GM21619 (cell line): ENCODE data around the gene C6orf120.

Source experiments
- ATAC-seq: cut with Tn5 transposase; IDR thresholded peaks from one replicate; pipeline ENCODE4 v1.9.1; 2021; ENCODE audit not compliant: unreplicated experiment

Gene C6orf120

DNA sequence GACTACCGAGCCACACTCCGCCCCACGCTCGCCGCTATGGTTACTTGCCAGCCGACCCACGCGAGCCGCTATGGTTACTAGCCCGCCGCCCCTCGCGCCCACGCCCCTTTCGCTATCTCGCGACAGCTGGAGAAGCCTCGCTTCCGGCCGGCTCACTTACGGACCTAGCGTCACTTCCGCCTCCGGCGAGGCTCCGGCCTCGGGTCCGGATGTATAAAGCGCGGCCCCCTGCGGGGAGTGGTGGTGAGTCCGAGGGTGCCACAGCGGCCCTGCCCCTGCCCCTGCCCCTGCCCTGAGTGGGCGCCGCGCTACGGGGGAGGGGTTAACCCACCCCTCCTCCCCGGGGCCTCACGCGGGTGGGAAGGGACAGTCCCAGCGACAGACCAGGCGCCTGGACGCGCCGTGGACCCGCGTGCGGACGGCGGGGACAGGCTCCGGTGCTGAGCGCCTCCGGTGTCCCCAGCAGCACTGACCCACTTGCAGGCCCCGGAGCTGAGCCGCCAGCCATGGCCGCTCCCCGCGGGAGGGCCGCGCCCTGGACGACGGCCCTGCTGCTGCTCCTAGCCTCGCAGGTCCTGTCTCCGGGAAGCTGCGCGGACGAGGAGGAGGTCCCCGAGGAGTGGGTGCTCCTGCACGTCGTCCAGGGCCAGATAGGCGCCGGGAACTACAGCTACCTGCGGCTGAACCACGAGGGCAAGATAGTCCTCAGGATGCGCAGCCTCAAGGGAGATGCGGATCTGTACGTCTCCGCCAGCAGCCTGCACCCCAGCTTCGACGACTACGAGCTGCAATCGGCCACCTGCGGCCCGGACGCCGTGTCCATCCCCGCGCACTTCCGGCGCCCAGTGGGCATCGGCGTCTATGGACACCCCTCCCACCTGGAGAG is at the start of gene C6orf120, which contains the start of gene WDR27:
Gene C6orf120 (plus strand): TSS at position 173 of the 886 bp plus-strand sequence. CDS start 334 bp downstream, at position 507.
Gene WDR27 (minus strand): TSS at position 76 of the 886 bp plus-strand sequence. CDS start 13,024 bp downstream, outside the sequence.
- peak; percentile 92 for ATAC-seq

DNA sequence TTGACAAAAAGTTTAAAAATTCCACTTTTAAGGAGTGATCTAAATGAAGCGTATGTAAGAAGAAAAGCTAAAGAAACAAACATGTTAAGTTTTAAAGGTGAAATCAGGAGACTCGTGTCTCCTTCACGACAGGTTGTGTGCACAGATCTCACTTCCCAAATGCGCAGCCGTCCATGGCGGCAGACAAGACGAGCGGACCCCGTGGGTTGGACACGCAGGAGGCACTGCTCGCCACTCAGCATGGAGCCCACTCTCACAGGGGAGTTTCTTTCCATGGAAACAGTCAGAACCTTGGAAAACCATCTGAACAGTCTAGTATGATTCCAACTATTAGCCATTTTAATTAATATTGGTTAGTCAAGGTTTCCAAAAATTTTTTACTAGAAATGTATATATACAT is 49.0 kb upstream of the C6orf120 start:
- ATAC-seq = no peak

DNA sequence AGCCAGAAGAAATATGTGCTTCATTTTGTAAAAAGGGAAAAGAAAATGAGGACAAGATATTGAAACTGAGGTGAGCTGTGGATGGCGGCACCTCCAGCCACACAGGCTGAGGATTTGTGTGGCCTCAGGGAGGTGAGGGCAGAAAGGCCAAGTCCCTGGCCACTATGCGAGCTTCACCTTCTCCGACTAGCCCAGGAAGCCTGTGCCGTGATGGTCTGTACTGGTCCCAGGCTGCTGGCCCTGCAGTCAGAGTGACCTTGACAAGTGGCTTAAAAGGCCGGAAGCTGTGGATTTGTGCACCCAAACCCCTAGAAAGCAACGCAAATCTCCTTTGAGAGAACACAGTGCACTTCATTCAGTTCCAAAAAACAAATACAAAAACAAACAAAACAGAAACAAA is 48.2 kb upstream of the C6orf120 start:
- ATAC-seq = no peak

DNA sequence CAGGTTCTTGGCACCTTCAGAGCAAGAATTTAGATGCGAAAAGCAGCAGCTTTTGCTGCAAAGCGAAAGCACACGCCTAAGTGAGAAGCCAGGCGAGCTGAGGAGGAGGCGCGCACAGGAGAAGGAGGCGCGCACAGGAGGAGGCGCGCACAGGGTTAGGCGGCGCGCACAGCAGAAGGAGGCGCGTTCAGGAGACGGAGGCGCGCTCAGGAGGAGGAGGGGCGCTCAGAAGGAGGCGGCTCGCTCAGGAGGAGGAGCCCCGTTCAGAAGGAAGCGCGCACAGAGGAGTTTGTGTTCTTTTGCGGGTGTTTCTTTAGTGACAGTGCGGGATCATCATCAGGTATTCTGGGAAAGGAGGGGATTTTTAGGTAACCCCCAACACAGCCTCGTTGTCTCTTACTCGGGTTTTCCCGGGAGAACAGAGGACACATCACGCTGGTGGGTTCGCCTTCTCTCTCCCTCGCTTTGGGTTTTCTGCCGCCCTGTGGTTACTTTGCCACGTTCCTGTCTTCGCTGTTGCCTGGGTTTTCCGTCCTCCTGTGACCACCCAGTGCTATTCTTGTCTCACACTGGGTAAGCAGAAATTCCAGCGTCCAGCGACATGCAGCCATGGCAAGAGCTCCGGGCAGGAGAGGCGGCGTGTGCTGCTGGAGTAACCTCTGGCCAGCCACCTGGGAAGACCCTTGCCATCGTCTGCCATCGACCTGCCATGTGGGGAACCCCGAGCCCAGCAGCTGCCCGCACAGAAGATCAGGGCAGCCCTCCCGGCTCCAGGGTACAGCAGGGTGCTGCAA is 47.1 kb upstream of the C6orf120 start:
- ATAC-seq = no peak

DNA sequence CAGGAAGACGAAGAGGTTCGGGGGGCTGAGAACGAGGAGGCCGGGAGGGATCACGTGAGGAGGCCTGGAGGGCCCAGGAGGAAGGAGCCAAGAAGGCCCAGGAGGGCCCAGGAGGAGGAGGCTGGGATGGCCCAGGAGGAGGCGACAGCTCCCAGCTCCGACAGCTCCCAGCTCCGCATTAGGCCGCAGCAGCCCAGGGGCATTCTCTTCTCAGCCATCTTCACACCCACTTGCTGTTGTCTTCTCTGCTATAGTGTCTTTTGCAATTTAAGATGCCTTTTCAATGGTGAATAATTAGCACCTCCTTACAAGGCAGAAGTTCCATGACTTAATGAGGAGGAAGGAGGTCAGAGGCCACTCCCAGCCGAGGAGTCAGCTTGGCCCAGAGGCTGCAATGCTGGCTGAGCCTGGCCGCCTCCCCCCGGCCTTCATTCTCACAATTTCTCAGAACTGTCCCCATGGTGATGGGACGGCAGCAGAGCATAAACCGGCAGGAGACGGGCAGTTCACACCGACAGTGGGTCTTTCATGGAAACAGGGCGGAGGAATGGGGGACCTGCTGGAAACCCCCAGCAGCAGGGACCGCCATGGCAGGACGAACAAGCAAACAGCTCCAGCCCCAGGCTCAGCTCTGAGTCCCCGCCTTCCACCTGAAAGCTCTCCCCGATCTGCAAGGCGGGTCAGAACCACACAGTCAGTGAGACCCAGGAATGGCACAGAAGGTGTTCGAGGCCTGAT is 45.2 kb upstream of the C6orf120 start:
- ATAC-seq = no peak

DNA sequence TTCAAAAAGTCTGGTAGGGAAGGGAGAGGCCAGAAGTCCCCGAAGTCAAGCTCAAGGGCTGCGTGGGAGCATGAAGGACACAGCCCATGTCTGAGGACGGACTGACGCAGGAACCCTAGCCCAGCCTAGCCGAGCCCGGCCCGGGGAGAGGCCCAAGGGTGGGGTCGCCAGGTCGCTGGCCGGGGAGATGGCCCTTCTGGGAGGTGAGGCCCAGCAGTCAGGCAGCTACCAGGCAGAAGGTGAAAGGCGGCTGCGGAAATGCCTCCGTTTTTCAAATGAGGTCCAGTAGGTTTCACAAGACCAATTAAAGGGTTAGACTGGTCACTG is 44.7 kb upstream of the C6orf120 start:
- no peak for ATAC-seq

DNA sequence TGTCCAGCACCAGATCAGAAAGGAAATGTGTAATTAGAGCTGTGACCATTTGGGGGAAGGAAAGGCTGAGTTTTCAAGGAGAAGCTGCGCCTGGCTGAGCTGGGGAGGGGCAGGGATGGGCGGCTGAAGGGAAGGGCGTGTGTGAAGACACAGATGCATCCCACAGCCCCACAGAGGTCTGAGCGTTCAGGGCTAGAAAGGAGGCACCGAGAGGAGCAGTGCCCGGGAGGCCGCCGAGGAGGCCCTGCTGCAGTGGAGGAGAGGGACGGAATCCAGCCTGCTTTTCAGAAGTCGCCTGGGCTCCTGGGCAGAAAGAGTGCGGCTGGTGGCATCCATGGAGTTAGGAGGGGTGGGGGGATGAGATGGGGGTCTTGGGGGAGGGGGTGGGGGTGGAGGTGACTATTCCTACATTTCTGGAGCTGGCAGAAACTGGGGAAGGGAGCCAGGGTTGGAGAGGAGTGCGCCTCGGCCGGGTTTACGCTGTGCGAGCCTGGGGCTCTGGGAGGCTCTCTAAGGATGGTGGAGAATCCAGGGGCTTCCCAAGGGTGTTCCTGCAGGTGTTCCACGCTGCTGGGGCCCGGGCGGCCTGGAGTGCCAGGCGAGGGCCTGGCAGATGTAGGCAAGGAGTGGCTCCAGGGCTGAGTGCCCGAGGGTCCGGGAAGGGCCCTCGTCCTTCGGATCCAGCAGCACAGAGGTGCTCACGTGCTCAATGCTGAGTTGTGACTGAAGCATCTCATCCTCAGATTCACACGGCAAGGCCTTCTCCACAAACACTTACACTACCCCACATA is 41.9 kb upstream of the C6orf120 start:
- no peak for ATAC-seq

DNA sequence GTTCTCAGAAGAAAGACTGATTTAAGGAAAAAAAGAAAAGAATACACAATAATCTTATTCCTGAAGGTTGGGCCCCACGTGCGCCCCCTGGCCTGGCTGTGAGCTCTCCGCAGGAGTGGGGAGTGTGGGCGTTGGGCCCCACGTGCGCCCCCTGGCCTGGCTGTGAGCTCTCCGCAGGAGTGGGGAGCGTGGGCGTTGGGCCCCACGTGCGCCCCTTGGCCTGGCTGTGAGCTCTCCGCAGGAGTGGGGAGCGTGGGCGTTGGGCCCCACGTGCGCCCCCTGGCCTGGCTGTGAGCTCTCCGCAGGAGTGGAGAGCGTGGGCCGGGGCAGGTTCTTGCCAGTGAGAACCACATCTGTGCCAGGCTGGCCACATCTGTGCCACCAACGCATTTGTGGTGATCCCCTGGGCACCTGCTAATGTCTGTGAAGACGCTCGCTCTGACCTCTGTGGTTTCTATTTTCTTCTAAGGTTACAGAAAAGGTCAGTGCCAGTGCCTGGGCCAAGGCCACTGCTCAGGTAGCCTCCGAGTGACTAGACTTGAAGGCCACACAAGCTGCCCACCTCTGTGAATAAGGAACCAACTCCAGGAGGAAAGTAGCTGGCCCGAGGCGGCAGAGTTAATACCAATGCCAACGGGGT is 41.1 kb upstream of the C6orf120 start:
- ATAC-seq = no peak

DNA sequence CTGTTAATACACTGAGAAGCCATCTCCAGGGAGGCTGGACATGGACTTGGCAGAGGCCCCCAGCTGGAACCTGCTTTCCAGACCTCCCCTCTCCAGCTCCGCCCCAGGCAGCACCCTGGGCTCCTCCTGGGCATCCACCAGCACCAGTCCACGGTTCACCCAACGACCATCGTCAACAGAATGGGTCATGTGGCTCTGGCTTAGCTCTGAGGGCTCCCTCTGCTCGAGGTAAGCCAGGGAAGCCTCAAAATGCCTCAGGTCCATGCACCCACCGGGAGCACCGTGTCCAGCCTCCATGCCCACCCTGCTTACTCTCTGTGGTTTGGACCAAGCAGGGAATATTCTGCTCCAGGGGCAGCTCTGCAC is 40.6 kb upstream of the C6orf120 start:
- ATAC-seq = no peak

DNA sequence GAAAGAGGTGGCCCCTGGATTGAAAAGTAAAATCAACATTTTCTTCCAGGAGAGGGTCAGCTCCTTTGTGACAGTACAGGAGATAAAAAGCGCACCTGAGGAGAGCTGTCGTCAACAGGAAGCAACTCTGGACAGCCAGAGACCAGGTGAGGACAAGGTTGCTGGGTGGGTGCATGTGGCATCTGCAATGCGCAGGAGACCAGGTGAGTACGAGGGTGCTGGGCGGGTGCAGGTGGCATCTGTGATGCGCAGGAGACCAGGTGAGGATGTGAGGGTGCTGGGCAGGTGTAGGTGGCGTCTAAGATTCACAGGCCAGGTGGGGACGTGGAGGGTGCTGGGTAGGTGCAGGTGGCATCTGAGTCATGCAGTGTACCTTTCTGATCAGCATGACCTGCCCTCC is 38.5 kb upstream of the C6orf120 start:
- ATAC-seq = no peak

DNA sequence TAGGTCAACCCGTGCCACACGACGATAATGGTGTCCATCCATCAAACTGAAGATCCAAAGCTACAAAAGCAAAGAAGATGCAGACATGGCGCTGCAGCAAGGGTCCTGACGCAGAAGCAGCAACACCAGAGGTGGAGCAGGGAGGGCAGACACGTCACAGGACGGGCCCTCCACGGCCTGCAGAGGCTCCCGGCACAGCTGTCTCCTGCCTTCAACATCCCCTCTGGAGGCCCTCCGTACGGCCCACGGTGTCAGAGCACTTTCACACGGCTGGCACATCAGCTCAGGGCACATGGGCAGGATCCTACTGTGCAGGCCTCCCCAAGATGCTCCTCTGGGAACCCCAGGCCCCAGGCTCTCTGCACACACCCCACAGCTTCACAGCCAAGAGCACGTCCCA is 37.7 kb upstream of the C6orf120 start:
- ATAC-seq = no peak

DNA sequence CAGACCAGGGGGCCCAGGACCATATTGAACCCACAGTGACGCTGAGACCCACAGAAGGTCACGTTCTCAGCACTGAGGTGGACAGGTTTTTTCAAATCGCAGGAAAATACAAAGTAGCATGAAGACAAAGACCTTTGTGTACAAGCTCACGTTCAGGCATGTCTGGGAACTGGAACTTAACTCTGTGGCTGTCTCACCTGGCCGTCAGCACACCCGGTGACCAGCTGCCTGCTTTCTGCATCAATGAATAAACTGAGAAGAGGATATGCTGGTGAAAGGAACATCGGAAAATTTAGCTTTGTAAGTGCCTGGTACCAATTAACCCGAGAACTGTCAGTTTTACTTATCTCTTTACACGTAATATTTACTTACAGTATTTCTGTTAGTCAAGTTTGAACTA is 36.6 kb upstream of the C6orf120 start:
- ATAC-seq = no peak

DNA sequence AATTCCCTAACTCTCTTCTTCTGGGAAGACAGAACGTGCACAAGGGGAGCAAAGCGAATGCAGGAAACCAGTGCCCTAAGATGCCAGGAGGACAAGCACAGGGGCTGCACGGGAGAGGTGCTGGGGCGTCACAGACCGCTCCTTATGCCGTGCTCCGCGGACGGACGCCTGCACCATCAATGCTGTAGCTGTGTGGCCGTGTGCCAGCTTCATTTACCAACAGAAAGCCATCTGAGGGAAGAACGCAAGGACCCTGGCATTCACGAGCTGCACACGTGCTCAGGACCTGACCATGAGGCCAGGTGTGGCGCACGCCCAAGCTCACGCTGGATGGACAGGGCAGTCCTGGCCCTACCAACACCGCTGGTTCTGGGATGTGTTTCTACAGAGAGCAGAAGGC is 35.5 kb upstream of the C6orf120 start:
- ATAC-seq = no peak

DNA sequence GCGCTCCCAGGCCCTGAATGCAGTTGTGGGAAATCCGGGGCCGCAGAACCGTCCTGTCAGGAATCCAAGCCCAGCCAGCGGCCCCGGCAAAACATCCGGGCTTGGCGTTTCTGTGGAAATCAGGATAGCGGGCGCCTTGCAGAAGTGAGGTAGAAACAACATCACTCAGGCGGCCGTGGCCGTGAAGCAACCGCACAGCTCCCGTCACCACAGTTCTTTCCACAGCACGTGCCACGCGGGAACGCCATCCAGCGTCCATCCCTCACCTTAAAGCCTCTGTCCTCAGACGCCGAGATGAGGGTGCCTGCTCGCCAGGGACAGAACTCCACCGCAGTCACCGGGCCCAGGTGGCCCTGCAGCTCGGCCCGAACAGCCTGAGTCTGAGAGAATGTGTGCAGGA is 34.2 kb upstream of the C6orf120 start:
- no peak for ATAC-seq

DNA sequence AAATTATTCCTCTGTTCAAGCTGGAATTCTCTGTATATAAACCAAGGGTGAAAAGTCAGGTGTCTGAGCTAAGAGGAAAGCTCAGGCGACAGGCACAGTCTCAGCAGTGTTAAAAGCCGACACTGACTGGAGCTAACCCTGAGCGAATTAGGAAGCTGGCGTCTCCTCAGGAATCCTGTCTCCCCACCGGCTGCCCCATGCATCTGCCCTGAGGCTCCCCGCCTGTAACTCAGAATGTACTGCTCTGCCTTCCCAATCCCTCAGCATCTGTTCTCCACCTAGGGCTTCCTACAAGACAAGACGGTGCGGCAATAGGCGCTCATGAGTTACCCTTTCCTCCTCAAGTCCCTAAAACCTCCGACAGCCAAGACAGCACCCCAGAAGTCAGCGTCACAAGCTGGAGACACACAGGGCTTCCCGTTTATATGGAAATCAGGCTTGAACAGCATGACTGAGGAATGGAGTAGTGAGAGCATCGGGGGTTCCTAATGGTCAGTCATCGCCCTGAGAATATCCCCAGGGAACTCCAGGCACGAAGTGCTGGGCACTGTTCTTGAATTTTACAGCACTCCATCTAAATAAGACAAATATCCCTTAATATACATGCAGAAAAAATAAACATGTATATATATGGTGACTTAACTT is 33.6 kb upstream of the C6orf120 start:
- ATAC-seq = no peak

DNA sequence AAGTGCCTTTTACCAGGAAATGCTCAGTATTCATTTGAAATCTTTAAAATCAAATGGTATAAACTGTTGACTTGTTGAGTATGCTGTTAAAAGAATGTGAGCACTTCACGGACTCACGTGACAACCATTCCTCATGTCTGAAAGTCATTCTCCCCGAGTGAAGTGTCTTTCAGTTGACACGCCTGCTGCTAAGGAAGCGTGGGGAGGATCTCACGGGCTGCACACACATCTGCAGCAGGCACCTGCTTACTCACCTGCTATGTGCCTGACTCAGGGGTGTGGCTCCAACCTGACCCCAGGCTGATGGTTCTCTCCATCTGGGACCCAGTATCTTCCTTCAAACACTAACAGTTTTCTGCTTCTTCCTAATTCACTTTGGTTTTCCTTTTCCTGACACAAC is 32.8 kb upstream of the C6orf120 start:
- no peak for ATAC-seq

DNA sequence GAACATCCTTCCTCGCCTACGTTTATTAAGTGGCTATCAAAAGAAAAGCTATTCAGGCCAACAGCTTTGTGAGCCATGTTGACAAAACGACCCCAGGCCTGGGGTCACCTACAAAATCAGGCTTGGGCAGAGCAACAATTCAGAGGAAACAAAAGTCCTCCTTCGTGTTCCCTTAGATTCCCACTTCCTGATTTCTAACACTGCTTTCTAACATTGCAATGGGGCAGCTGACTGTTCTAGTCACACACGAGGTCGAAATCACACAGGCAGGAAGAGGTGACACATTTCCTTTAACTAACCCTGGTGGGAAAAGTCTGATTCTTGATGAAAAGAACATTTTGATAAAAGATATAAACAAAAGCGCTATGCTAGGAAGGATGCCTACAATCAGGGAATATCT is 32.0 kb upstream of the C6orf120 start:
- no peak for ATAC-seq

DNA sequence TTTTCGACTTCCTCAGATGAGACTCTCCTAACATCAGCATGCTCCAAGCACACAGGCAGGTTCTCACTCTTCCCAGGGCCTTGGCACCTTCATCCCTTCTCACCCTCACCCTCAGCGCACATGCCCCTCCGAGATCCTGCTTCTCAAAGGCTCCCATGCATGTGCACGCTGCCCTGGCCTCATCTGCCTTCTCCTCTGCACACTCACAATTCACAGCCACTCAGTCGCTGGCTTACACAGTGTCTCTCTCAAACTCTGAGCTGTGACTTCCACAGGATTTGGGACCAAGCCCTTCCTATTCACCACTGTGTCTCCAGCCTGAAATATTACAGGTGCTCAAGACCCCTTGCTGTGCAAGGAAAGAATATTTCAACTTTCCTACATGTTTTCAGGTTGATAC is 30.4 kb upstream of the C6orf120 start:
- no peak for ATAC-seq

DNA sequence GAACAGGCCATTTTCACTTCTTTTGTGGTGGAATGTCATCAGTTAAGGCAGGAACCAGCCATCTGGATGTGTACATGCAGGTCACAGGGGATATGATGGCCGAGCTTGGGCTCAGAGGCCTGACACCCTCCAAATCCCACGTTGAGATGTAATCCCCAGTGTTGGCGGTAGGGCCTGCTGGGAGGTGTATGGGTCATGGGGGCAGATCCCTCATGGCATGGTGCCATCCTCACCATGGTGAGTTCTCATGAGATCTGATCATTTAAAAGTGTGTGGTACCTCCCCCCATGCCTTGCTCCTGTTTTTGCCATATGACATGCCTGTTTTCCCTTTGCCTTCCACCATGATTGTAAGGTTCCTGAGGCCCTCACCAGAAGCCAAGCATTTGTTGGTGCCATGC is 26.9 kb upstream of the C6orf120 start:
- ATAC-seq = no peak

DNA sequence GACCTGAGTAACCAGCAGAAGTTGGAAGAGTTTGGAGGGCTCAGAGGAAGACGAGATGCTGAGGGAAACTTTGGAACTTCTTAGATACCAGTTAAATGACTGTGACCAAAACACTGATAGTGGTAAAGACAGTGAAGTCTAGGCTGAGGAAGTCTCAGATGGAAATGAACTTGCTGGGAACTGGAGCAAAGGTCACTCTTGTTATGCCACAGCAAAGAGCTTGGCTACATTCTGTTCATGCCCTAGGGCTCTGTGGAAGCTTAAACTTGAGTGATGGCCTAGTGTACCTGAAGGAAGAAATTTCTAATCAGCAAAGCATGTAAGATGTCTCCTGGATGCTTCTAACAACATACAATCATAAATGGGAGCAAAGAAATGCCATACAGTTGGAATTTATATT is 24.8 kb upstream of the C6orf120 start:
- no peak for ATAC-seq
